ENCODE measurements around the gene TIMM17A. TPM values are rescaled to one million over a fixed set of nuclear protein-coding genes. Genes with fewer than 3 reads are reported as not detected.

TIMM17A gene
- total RNA-seq, 1 experiment from 2014 or later, result 56.1 TPM

DNA sequence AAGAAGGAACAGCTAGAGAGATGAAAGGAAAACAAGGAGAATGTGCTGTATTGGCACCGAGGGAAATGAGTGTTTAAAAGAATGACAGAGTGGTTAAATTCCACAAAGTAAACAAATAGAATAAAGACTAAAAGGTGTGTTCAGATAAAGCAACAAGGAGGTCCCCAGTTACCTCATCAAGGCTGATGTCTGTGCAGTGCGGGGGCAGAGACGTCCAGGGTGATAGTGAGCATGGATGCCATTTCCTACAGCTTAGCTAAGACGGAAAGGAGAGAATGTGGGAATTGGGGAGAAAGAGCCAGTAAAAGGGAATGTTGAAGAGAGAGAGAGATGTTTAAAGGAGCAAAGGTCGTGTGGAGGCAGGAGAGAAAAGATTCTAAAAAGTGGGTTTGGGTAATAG lies 24.5 kb upstream of the TIMM17A start:
- DNase-seq (ENCODE audit: low spot score) (no peak), ATAC-seq (no peak)
- H3K27me3 Mint-ChIP-seq (ENCODE audit: low read depth), result no peaks in the 10 kb centered on the region
- TF ChIP-seq ZNF423 (CRISPR knock-in tag; IDR thresholded peaks at IDR 0.05) (no peak), KAT7 (CRISPR knock-in tag; IDR thresholded peaks at IDR 0.05; ENCODE audit: borderline replicate concordance) (no peak), TEAD1 (CRISPR knock-in tag; IDR thresholded peaks at IDR 0.05) (no peak), ZNF396 (CRISPR knock-in tag; IDR thresholded peaks at IDR 0.05; ENCODE audit: borderline replicate concordance) (no peak), NR3C1 (CRISPR knock-in tag; conservative IDR thresholded peaks at IDR 0.05; ENCODE audit: low read depth) (no peak), SMAD3 (CRISPR knock-in tag; IDR thresholded peaks at IDR 0.05; ENCODE audit: borderline replicate concordance) (no peak), ESRRA (CRISPR knock-in tag; IDR thresholded peaks at IDR 0.05; ENCODE audit: borderline replicate concordance) (no peak), JAZF1 (CRISPR knock-in tag; IDR thresholded peaks at IDR 0.05) (no peak), GRHL2 (CRISPR knock-in tag; IDR thresholded peaks at IDR 0.05; ENCODE audit: insufficient replicate concordance, severe bottlenecking) (no peak)
- TF ChIP-seq, protein P1, sequence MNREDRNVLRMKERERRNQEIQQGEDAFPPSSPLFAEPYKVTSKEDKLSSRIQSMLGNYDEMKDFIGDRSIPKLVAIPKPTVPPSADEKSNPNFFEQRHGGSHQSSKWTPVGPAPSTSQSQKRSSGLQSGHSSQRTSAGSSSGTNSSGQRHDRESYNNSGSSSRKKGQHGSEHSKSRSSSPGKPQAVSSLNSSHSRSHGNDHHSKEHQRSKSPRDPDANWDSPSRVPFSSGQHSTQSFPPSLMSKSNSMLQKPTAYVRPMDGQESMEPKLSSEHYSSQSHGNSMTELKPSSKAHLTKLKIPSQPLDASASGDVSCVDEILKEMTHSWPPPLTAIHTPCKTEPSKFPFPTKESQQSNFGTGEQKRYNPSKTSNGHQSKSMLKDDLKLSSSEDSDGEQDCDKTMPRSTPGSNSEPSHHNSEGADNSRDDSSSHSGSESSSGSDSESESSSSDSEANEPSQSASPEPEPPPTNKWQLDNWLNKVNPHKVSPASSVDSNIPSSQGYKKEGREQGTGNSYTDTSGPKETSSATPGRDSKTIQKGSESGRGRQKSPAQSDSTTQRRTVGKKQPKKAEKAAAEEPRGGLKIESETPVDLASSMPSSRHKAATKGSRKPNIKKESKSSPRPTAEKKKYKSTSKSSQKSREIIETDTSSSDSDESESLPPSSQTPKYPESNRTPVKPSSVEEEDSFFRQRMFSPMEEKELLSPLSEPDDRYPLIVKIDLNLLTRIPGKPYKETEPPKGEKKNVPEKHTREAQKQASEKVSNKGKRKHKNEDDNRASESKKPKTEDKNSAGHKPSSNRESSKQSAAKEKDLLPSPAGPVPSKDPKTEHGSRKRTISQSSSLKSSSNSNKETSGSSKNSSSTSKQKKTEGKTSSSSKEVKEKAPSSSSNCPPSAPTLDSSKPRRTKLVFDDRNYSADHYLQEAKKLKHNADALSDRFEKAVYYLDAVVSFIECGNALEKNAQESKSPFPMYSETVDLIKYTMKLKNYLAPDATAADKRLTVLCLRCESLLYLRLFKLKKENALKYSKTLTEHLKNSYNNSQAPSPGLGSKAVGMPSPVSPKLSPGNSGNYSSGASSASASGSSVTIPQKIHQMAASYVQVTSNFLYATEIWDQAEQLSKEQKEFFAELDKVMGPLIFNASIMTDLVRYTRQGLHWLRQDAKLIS (CRISPR knock-in tag; IDR thresholded peaks at IDR 0.05; ENCODE audit: borderline replicate concordance), result no peak
- TF ChIP-seq, protein P2, sequence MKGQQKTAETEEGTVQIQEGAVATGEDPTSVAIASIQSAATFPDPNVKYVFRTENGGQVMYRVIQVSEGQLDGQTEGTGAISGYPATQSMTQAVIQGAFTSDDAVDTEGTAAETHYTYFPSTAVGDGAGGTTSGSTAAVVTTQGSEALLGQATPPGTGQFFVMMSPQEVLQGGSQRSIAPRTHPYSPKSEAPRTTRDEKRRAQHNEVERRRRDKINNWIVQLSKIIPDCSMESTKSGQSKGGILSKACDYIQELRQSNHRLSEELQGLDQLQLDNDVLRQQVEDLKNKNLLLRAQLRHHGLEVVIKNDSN (CRISPR knock-in tag; IDR thresholded peaks at IDR 0.05), result no peak
- TF ChIP-seq, protein P3, sequence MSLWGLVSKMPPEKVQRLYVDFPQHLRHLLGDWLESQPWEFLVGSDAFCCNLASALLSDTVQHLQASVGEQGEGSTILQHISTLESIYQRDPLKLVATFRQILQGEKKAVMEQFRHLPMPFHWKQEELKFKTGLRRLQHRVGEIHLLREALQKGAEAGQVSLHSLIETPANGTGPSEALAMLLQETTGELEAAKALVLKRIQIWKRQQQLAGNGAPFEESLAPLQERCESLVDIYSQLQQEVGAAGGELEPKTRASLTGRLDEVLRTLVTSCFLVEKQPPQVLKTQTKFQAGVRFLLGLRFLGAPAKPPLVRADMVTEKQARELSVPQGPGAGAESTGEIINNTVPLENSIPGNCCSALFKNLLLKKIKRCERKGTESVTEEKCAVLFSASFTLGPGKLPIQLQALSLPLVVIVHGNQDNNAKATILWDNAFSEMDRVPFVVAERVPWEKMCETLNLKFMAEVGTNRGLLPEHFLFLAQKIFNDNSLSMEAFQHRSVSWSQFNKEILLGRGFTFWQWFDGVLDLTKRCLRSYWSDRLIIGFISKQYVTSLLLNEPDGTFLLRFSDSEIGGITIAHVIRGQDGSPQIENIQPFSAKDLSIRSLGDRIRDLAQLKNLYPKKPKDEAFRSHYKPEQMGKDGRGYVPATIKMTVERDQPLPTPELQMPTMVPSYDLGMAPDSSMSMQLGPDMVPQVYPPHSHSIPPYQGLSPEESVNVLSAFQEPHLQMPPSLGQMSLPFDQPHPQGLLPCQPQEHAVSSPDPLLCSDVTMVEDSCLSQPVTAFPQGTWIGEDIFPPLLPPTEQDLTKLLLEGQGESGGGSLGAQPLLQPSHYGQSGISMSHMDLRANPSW (CRISPR knock-in tag; conservative IDR thresholded peaks at IDR 0.05; ENCODE audit: low read depth), result no peak
- TF ChIP-seq, protein P4, sequence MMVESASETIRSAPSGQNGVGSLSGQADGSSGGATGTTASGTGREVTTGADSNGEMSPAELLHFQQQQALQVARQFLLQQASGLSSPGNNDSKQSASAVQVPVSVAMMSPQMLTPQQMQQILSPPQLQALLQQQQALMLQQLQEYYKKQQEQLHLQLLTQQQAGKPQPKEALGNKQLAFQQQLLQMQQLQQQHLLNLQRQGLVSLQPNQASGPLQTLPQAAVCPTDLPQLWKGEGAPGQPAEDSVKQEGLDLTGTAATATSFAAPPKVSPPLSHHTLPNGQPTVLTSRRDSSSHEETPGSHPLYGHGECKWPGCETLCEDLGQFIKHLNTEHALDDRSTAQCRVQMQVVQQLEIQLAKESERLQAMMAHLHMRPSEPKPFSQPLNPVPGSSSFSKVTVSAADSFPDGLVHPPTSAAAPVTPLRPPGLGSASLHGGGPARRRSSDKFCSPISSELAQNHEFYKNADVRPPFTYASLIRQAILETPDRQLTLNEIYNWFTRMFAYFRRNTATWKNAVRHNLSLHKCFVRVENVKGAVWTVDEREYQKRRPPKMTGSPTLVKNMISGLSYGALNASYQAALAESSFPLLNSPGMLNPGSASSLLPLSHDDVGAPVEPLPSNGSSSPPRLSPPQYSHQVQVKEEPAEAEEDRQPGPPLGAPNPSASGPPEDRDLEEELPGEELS (CRISPR knock-in tag; IDR thresholded peaks at IDR 0.05), result no peak
- TF ChIP-seq, protein P5, sequence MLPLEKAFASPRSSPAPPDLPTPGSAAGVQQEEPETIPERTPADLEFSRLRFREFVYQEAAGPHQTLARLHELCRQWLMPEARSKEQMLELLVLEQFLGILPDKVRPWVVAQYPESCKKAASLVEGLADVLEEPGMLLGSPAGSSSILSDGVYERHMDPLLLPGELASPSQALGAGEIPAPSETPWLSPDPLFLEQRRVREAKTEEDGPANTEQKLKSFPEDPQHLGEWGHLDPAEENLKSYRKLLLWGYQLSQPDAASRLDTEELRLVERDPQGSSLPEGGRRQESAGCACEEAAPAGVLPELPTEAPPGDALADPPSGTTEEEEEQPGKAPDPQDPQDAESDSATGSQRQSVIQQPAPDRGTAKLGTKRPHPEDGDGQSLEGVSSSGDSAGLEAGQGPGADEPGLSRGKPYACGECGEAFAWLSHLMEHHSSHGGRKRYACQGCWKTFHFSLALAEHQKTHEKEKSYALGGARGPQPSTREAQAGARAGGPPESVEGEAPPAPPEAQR (CRISPR knock-in tag; IDR thresholded peaks at IDR 0.05), result no peak
- TF ChIP-seq, protein P6, sequence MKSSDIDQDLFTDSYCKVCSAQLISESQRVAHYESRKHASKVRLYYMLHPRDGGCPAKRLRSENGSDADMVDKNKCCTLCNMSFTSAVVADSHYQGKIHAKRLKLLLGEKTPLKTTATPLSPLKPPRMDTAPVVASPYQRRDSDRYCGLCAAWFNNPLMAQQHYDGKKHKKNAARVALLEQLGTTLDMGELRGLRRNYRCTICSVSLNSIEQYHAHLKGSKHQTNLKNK (CRISPR knock-in tag; IDR thresholded peaks at IDR 0.05), result no peak
- TF ChIP-seq, protein P7, sequence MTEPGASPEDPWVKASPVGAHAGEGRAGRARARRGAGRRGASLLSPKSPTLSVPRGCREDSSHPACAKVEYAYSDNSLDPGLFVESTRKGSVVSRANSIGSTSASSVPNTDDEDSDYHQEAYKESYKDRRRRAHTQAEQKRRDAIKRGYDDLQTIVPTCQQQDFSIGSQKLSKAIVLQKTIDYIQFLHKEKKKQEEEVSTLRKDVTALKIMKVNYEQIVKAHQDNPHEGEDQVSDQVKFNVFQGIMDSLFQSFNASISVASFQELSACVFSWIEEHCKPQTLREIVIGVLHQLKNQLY (CRISPR knock-in tag; IDR thresholded peaks at IDR 0.05), result no peak
- H3K36me3 Mint-ChIP-seq, result no peaks in the 10 kb centered on the region
- no peaks in the 10 kb centered on the region for H3K4me1 Mint-ChIP-seq
- CTCF ChIA-PET, result interaction anchor here (1.1 to 1.2 kb wide), 2 partner anchors 10 to 35 kb away, joined by 3 to 4 read pairs; no protein-coding TSS in a partner anchor
- POLR2A ChIA-PET, result no interaction called here
- no peaks in the 10 kb centered on the region for H3K9me3 Mint-ChIP-seq
- no peak overlapping the region for H3K27ac Mint-ChIP-seq
- H3K4me3 Mint-ChIP-seq, result no peak overlapping the region
